Stromal cell of bone marrow (primary cell): ENCODE measurements around the gene ADAM19.
"Not testable (repeated sequence)": the region's sequence is repeated elsewhere in the genome, so short reads cannot be mapped to it uniquely, and the experiment has no call there.

Source experiments
- DNase-seq: peaks from one replicate; pipeline ENCODE4 v3.0.0-alpha.2; 2012; ENCODE audit warnings: low read depth

The ADAM19 gene

GRCh38 chr5:157485340-157485739 is 90.2 kb downstream of the ADAM19 start:
- no peak for DNase-seq

GRCh38 chr5:157484768-157485167 is 90.8 kb downstream of the ADAM19 start:
- peak; percentile 27 for DNase-seq

- DNase-seq, result not testable (repeated sequence)
These were observed 92.9 kb downstream of the ADAM19 start for GRCh38 chr5:157482702-157483101.

- no peak for DNase-seq
These were observed 93.9 kb downstream of the ADAM19 start for GRCh38 chr5:157481666-157482065.

GRCh38 chr5:157481265-157481664 is 94.3 kb downstream of the ADAM19 start:
- no peak for DNase-seq

- DNase-seq, result no peak
These were observed 95.7 kb downstream of the ADAM19 start for GRCh38 chr5:157479612-157480510.

GRCh38 chr5:157479166-157479565 is 96.4 kb downstream of the ADAM19 start:
- peak; percentile 21 for DNase-seq

- DNase-seq, result no peak
These were observed 96.8 kb downstream of the ADAM19 start for GRCh38 chr5:157478726-157479125.

- no peak for DNase-seq
These were observed 97.6 kb downstream of the ADAM19 start for GRCh38 chr5:157477814-157478494.

- DNase-seq, result peak; percentile 41
These were observed 98.7 kb downstream of the ADAM19 start for GRCh38 chr5:157476702-157477408.

GRCh38 chr5:157475432-157475831 is 100.1 kb downstream of the ADAM19 start:
- no peak for DNase-seq

GRCh38 chr5:157473383-157474320 is 101.9 kb downstream of the ADAM19 start:
- DNase-seq, result peak; percentile 11

GRCh38 chr5:157471709-157472108 is 103.9 kb downstream of the ADAM19 start:
- no peak for DNase-seq

- no peak for DNase-seq
These were observed 104.9 kb downstream of the ADAM19 start for GRCh38 chr5:157470631-157471030.

- DNase-seq, result peak; percentile 28
These were observed 105.9 kb downstream of the ADAM19 start for GRCh38 chr5:157469687-157470086.

GRCh38 chr5:157469073-157469472 is 106.5 kb downstream of the ADAM19 start:
- no peak for DNase-seq

- DNase-seq, result no peak
These were observed 107.1 kb downstream of the ADAM19 start for GRCh38 chr5:157468293-157468965.

GRCh38 chr5:157464519-157465171 is 110.9 kb downstream of the ADAM19 start:
- peak; percentile 87 for DNase-seq

GRCh38 chr5:157463621-157464518 is 111.7 kb downstream of the ADAM19 start:
- DNase-seq, result peak; percentile 72
